ENCODE data around the gene NTSR2.

NTSR2 gene

GRCh38 chr2:11617984-11618707 lies 51.8 kb downstream of the NTSR2 start:
- Histone ChIP-seq H3K27me3 (ENCODE audit: control insufficient read depth in 1 of 2, insufficient read depth in 2 of 2, low read length in 2 of 2) (no peaks in the 10 kb centered on the region), H3K4me3 (ENCODE audit: low read depth in 1 of 2, low read length in 2 of 2) (no peak overlapping the region), H3K4me1 (ENCODE audit: control insufficient read depth in 1 of 2, insufficient read depth in 2 of 2, low read length in 2 of 2) (no peaks in the 10 kb centered on the region), H3K9me3 (ENCODE audit: control insufficient read depth in 1 of 2, low read length in 2 of 2) (no peaks in the 10 kb centered on the region), H3K27ac (ENCODE audit: low read depth, low read length) (no peak overlapping the region), H3K36me3 (ENCODE audit: control insufficient read depth in 1 of 2, insufficient read depth in 2 of 2, low read length in 2 of 2) (no peaks in the 10 kb centered on the region), H3K9ac (ENCODE audit: low read depth in 1 of 2, low read length in 2 of 2) (no peak overlapping the region)

- no peak overlapping the region for H3K4me3 ChIP-seq (ENCODE audit: low read depth in 1 of 2, low read length in 2 of 2)
- no peak overlapping the region for H3K27ac ChIP-seq (ENCODE audit: low read depth, low read length)
- no peaks in the 10 kb centered on the region for H3K9me3 ChIP-seq (ENCODE audit: control insufficient read depth in 1 of 2, low read length in 2 of 2)
- no peaks in the 10 kb centered on the region for H3K4me1 ChIP-seq (ENCODE audit: control insufficient read depth in 1 of 2, insufficient read depth in 2 of 2, low read length in 2 of 2)
- no peaks in the 10 kb centered on the region for H3K36me3 ChIP-seq (ENCODE audit: control insufficient read depth in 1 of 2, insufficient read depth in 2 of 2, low read length in 2 of 2)
- H3K27me3 ChIP-seq (ENCODE audit: control insufficient read depth in 1 of 2, insufficient read depth in 2 of 2, low read length in 2 of 2), result no peaks in the 10 kb centered on the region
- H3K9ac ChIP-seq (ENCODE audit: low read depth in 1 of 2, low read length in 2 of 2), result no peak overlapping the region
Observed at GRCh38 chr2:11617527-11617926, 52.5 kb downstream of the NTSR2 start.

GRCh38 chr2:11616851-11617415 lies 53.1 kb downstream of the NTSR2 start:
- Histone ChIP-seq H3K27me3 (ENCODE audit: control insufficient read depth in 1 of 2, insufficient read depth in 2 of 2, low read length in 2 of 2) (no peaks in the 10 kb centered on the region), H3K36me3 (ENCODE audit: control insufficient read depth in 1 of 2, insufficient read depth in 2 of 2, low read length in 2 of 2) (no peaks in the 10 kb centered on the region), H3K4me1 (ENCODE audit: control insufficient read depth in 1 of 2, insufficient read depth in 2 of 2, low read length in 2 of 2) (no peaks in the 10 kb centered on the region), H3K9me3 (ENCODE audit: control insufficient read depth in 1 of 2, low read length in 2 of 2) (no peaks in the 10 kb centered on the region), H3K9ac (ENCODE audit: low read depth in 1 of 2, low read length in 2 of 2) (no peak overlapping the region), H3K27ac (ENCODE audit: low read depth, low read length) (no peak overlapping the region), H3K4me3 (ENCODE audit: low read depth in 1 of 2, low read length in 2 of 2) (no peak overlapping the region)

- Histone ChIP-seq H3K9ac (ENCODE audit: low read depth in 1 of 2, low read length in 2 of 2) (no peak overlapping the region), H3K27ac (ENCODE audit: low read depth, low read length) (no peak overlapping the region), H3K9me3 (ENCODE audit: control insufficient read depth in 1 of 2, low read length in 2 of 2) (no peaks in the 10 kb centered on the region), H3K4me3 (ENCODE audit: low read depth in 1 of 2, low read length in 2 of 2) (no peak overlapping the region), H3K4me1 (ENCODE audit: control insufficient read depth in 1 of 2, insufficient read depth in 2 of 2, low read length in 2 of 2) (no peaks in the 10 kb centered on the region), H3K27me3 (ENCODE audit: control insufficient read depth in 1 of 2, insufficient read depth in 2 of 2, low read length in 2 of 2) (no peaks in the 10 kb centered on the region), H3K36me3 (ENCODE audit: control insufficient read depth in 1 of 2, insufficient read depth in 2 of 2, low read length in 2 of 2) (no peaks in the 10 kb centered on the region)
Observed at GRCh38 chr2:11616097-11616687, 53.8 kb downstream of the NTSR2 start.

- no peaks in the 10 kb centered on the region for H3K36me3 ChIP-seq (ENCODE audit: control insufficient read depth in 1 of 2, insufficient read depth in 2 of 2, low read length in 2 of 2)
- H3K4me3 ChIP-seq (ENCODE audit: low read depth in 1 of 2, low read length in 2 of 2), result no peak overlapping the region
- no peak overlapping the region for H3K9ac ChIP-seq (ENCODE audit: low read depth in 1 of 2, low read length in 2 of 2)
- H3K4me1 ChIP-seq (ENCODE audit: control insufficient read depth in 1 of 2, insufficient read depth in 2 of 2, low read length in 2 of 2), result no peaks in the 10 kb centered on the region
- no peak overlapping the region for H3K27ac ChIP-seq (ENCODE audit: low read depth, low read length)
- H3K9me3 ChIP-seq (ENCODE audit: control insufficient read depth in 1 of 2, low read length in 2 of 2), result no peaks in the 10 kb centered on the region
- no peaks in the 10 kb centered on the region for H3K27me3 ChIP-seq (ENCODE audit: control insufficient read depth in 1 of 2, insufficient read depth in 2 of 2, low read length in 2 of 2)
Observed at GRCh38 chr2:11615209-11615608, 54.8 kb downstream of the NTSR2 start.

- no peaks in the 10 kb centered on the region for H3K36me3 ChIP-seq (ENCODE audit: control insufficient read depth in 1 of 2, insufficient read depth in 2 of 2, low read length in 2 of 2)
- H3K27ac ChIP-seq (ENCODE audit: low read depth, low read length), result no peak overlapping the region
- H3K27me3 ChIP-seq (ENCODE audit: control insufficient read depth in 1 of 2, insufficient read depth in 2 of 2, low read length in 2 of 2), result no peaks in the 10 kb centered on the region
- no peak overlapping the region for H3K9ac ChIP-seq (ENCODE audit: low read depth in 1 of 2, low read length in 2 of 2)
- no peaks in the 10 kb centered on the region for H3K9me3 ChIP-seq (ENCODE audit: control insufficient read depth in 1 of 2, low read length in 2 of 2)
- no peak overlapping the region for H3K4me3 ChIP-seq (ENCODE audit: low read depth in 1 of 2, low read length in 2 of 2)
- H3K4me1 ChIP-seq (ENCODE audit: control insufficient read depth in 1 of 2, insufficient read depth in 2 of 2, low read length in 2 of 2), result no peaks in the 10 kb centered on the region
Observed at GRCh38 chr2:11613297-11613696, 56.7 kb downstream of the NTSR2 start.

GRCh38 chr2:11612553-11613215 lies 57.3 kb downstream of the NTSR2 start:
- H3K27ac ChIP-seq (ENCODE audit: low read depth, low read length), result no peak overlapping the region
- no peaks in the 10 kb centered on the region for H3K27me3 ChIP-seq (ENCODE audit: control insufficient read depth in 1 of 2, insufficient read depth in 2 of 2, low read length in 2 of 2)
- H3K4me3 ChIP-seq (ENCODE audit: low read depth in 1 of 2, low read length in 2 of 2), result no peak overlapping the region
- no peaks in the 10 kb centered on the region for H3K4me1 ChIP-seq (ENCODE audit: control insufficient read depth in 1 of 2, insufficient read depth in 2 of 2, low read length in 2 of 2)
- no peaks in the 10 kb centered on the region for H3K9me3 ChIP-seq (ENCODE audit: control insufficient read depth in 1 of 2, low read length in 2 of 2)
- H3K9ac ChIP-seq (ENCODE audit: low read depth in 1 of 2, low read length in 2 of 2), result no peak overlapping the region
- H3K36me3 ChIP-seq (ENCODE audit: control insufficient read depth in 1 of 2, insufficient read depth in 2 of 2, low read length in 2 of 2), result no peaks in the 10 kb centered on the region

GRCh38 chr2:11611251-11611650 lies 58.7 kb downstream of the NTSR2 start:
- H3K36me3 ChIP-seq (ENCODE audit: control insufficient read depth in 1 of 2, insufficient read depth in 2 of 2, low read length in 2 of 2), result no peaks in the 10 kb centered on the region
- H3K27me3 ChIP-seq (ENCODE audit: control insufficient read depth in 1 of 2, insufficient read depth in 2 of 2, low read length in 2 of 2), result no peaks in the 10 kb centered on the region
- no peak overlapping the region for H3K27ac ChIP-seq (ENCODE audit: low read depth, low read length)
- H3K4me3 ChIP-seq (ENCODE audit: low read depth in 1 of 2, low read length in 2 of 2), result no peak overlapping the region
- H3K9ac ChIP-seq (ENCODE audit: low read depth in 1 of 2, low read length in 2 of 2), result no peak overlapping the region
- no peaks in the 10 kb centered on the region for H3K4me1 ChIP-seq (ENCODE audit: control insufficient read depth in 1 of 2, insufficient read depth in 2 of 2, low read length in 2 of 2)
- H3K9me3 ChIP-seq (ENCODE audit: control insufficient read depth in 1 of 2, low read length in 2 of 2), result no peaks in the 10 kb centered on the region

GRCh38 chr2:11610624-11611242 lies 59.3 kb downstream of the NTSR2 start:
- Histone ChIP-seq H3K27me3 (ENCODE audit: control insufficient read depth in 1 of 2, insufficient read depth in 2 of 2, low read length in 2 of 2) (no peaks in the 10 kb centered on the region), H3K27ac (ENCODE audit: low read depth, low read length) (no peak overlapping the region), H3K4me1 (ENCODE audit: control insufficient read depth in 1 of 2, insufficient read depth in 2 of 2, low read length in 2 of 2) (no peaks in the 10 kb centered on the region), H3K36me3 (ENCODE audit: control insufficient read depth in 1 of 2, insufficient read depth in 2 of 2, low read length in 2 of 2) (no peaks in the 10 kb centered on the region), H3K9me3 (ENCODE audit: control insufficient read depth in 1 of 2, low read length in 2 of 2) (no peaks in the 10 kb centered on the region), H3K9ac (ENCODE audit: low read depth in 1 of 2, low read length in 2 of 2) (no peak overlapping the region), H3K4me3 (ENCODE audit: low read depth in 1 of 2, low read length in 2 of 2) (no peak overlapping the region)

Data from duodenal mucosa (tissue), 2 donors.